NOMO-1 (cell line): ENCODE results near the gene SLC6A3.
"Not testable (repeated sequence)": the region's sequence is repeated elsewhere in the genome, so short reads cannot be mapped to it uniquely, and the experiment has no call there.

Experiments
- DNase-seq, 2 experiments: peaks; one replicate each; lab custom pipeline; 2025; ENCODE audit not compliant: unreplicated experiment in 2 of 2; lab: John Stamatoyannopoulos, UW

Gene SLC6A3

DNA sequence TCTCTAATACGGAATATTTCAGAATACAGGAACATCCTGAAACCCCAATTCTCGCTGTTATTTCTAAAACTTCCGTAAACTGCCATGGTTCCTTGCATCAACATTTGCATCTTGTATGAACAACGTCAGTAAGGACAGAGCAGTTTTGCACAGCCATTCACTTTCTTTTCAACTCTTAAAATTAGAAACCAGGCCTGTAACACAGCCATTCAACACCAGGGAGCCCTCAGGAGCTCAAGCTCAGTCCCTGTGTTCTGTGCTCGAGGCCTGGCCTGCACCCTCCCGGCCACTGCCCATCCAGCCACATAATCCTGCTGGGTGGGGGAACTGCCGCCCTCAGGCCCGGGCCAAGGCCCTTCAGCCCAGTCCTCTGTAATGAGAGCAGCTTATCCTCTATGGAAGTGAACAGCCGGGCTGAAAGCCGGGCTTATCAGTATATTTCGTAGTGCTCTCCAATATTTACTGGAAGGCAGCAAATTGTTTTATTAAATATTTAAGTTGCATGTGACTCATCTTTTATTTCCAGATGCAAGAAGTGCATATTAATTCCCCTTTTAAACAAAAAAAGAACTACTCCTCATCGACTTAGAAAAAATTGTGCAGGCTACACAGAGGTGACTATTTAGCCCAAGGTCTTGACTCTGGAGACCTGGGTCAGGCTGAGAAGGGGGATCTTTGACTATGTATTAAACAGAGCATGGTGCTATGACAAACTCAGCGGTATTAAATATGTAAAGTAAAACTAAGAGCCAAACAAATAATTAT, 33.2 kb upstream of the SLC6A3 start:
- DNase-seq: no peak

DNA sequence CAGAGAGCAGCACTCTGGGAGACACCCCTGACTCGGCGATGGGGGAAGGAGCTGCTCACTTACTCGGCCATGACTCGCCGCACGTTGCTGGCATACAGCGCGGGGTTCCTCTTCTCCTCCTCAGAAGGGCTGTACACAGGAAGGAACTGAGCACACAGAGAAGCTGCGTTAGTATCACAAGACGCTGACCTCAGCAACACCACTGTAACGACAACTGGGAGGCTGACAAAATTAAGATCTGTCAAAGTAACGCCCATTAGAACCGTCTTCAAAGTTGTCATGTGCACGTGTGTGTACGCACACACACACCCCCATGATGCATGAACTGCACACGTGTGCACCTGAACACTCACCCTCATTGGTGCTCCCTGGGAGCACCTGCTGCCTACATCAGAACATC, 32.1 kb upstream of the SLC6A3 start:
- DNase-seq: peak; percentile 77 to 97

- no peak for DNase-seq
These were observed 31.7 kb upstream of the SLC6A3 start for GRCh38 chr5:1476967-1477310.

GRCh38 chr5:1476181-1476966, 31.1 kb upstream of the SLC6A3 start:
- DNase-seq: no peak

DNA sequence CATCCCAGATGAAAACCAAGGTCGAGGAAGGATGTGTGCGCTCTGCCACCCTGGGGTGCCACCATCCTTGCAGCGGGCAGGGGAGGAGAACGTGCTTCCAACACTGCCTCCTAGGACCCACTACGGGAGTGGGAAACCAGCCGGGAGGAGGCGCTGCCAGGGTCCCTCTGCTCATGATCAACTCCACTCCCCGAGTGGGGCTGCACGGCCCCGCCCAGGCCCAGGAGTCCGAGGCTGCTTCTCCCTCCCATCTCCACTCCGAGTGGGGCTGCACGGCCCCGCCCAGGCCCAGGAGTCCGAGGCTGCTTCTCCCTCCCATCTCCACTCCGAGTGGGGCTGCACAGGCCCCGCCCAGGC, 30.3 kb upstream of the SLC6A3 start:
- not testable (repeated sequence) for DNase-seq

- DNase-seq: no peak
These were observed 29.8 kb upstream of the SLC6A3 start for GRCh38 chr5:1474866-1475543.

DNA sequence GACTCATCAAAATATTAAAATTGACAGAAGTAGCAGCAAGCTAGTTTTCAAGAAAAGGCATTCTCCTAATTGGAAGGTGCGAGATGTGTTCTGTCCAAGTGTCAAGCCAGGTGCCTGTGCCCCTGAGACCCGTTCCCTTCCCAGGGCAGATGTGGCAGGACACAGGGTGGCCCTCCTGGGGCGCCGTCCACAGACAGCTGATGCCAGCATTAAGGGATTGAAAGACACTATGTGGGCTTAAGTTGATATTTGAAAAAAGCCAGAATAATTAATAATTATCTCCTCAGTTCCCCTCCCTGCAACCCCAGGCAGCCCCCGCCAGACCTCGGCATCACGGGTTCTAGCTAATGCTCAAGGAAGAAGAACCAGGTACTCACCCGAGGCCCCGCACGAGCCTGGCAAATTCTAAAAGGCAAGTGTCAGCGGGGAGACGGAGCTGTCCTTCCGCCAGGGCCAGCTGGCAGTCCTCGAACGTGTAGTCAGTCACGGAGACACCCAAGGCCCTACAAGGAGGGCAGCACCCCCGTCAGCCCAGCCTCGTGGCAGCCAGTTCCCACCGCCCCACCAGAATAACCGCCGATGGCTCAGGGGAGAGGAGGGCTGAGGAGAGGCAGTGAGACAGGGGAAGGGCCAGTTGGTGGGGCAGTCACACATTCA, 29.1 kb upstream of the SLC6A3 start:
- no peak for DNase-seq

- no peak for DNase-seq
These were observed 28.5 kb upstream of the SLC6A3 start for GRCh38 chr5:1473746-1474145.

DNA sequence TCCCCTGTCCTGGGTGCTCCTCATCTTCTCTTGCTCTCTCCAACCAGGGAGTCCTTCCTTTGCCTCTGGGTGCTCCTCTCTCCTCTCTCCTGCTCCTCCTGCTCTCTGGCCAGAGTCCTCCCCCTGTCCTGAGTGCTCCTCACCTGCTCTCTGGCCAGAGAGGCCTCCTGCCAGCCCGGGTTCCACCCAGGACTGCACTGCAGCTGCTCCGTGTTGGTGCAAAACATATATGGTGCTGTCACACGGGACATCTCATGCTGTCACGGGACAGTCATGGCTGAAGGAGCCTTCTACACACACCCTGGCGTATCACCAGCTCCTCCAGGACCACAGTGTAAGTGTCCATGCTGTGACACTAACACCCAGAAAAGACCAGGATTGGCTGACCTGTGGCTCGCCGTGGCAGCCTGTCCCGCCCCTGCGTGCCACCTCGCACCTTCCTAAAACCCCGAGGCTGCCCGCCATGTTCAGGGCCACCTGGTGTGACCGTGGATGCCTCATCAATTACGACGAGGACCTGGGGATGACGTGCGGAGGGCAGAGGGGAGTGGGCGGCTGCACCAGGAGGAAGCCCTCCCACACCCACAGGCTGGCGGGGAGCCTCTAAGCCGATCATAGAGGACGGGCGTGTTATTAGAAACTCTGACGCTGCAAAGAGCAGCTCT, 27.9 kb upstream of the SLC6A3 start:
- no peak for DNase-seq

GRCh38 chr5:1471997-1472963, 27.0 kb upstream of the SLC6A3 start:
- no peak for DNase-seq

- no peak for DNase-seq
These were observed 26.1 kb upstream of the SLC6A3 start for GRCh38 chr5:1471240-1471853.

- DNase-seq: no peak
These were observed 25.5 kb upstream of the SLC6A3 start for GRCh38 chr5:1470762-1471211.

DNA sequence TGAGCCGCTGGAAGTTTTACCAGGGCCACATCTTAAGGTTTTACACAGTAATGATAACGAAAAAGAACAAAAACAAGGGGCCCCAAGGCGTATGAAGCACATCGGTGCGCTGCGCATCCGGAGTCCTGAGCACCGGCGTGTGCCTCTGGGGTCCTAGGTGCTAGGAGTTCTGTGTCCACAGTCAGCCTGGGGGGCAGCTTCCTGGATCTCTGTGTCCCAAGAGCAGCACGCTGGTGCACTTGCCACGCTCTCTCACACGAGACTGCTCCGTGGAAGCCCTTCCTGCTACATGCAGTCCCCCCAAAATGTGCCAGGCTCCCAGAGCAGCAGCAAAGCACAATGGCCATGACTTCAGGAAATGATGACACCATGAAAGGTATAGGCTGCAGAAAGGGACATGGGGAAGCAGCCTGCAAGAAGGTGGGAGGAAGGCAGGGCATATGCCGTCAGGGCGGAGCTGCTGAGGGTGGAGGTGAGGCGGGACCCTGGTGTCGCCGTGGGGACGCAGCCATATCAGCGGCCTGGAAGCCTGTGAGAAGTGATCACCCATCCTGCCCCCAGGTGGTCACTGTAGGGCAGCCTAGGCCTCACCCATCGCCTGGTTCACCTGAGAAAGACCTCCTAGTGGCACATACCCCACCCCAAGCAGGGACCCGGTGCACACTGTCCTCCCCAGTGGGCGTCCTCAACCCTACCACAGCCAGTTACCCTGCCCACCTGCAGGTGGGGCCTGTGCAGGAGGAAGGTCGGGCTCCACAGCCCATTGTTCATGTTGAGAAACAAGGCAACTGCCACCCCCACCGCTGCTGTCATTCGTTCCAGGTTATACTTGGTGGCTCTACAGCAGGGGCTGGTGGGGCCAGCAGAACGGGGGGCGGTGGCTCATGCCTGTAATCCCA, 23.6 kb upstream of the SLC6A3 start:
- DNase-seq: no peak

DNA sequence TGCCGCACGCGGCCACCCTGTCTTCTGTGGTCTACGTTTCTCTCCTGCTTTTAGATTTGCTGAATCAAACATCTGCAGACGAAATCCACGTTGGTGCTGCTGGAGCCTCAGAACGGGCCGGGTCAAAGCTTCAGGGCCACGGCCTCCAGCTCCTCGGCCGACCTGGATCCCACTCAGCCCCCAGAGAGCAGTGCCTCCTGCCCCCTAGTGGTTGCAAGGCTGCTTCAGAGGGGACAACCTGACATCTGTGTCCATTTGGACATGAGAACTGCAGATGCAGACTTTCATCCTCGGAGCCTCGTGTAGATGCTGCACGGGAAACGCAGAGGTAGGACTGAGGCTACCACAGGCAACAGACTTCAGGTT, 23.0 kb upstream of the SLC6A3 start:
- no peak for DNase-seq

- DNase-seq: no peak
These were observed 22.4 kb upstream of the SLC6A3 start for GRCh38 chr5:1467341-1468246.

- no peak for DNase-seq
These were observed 21.5 kb upstream of the SLC6A3 start for GRCh38 chr5:1466631-1467265.
